GM20000 (cell line): ENCODE results near the gene ATP2A1.
"Not testable (repeated sequence)": the region's sequence is repeated elsewhere in the genome, so short reads cannot be mapped to it uniquely, and the experiment has no call there.

Source experiments
- DNase-seq: peaks from one replicate; pipeline ENCODE4 v3.0.0; 2012; ENCODE audit warnings: low spot score
- TF ChIP-seq, protein P1 (sequence below): IDR thresholded peaks from 2 replicates; pipeline ENCODE4 v1.5.1; 2012; ENCODE audit warnings: mild to moderate bottlenecking, control low read depth; ENCODE audit errors: extremely low read depth, missing control alignments

ATP2A1 gene

DNA sequence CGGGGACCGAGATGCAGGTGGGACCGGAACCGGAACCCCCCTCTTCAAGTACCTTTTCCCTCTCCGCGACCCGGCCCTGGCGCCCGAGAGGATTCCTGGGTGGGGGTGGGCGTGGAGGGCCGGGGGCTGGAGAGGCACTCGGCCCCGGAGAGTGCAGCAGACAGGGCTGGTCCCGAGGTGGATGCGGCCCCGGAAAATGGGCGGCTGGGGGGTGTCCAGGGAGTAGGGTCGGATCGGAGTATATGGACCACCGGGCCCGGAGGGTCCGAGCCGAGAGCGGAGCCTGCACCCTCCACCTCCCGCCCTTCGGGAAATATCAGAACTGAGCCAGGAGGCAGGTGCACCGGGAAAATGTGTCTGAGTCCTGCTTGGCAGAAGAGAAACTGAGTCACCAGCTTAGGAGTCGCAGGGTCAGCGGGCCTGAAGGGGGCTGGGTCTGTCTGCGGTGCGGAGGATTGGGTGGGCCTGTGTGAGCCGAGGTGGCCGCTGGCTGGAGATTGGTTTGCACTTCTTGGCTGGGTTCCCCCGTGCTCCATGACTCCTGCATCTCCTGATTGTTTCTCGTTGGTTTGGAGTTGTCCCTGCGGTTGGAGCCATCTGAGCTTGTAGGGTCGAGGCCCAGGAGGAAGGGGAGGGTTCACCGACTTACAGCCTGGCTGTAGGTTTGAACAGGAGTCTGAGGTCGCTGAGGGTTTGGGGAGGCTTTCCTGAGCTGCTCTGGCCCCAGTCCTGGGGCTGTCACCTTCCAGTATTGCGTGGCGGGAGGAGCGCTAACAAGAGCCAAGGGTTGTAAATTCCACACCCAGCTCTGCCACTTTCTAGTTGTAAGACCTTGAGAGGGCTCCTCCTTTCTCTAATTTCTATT, 14.1 kb upstream of the ATP2A1 start:
- TF ChIP-seq, protein P1, sequence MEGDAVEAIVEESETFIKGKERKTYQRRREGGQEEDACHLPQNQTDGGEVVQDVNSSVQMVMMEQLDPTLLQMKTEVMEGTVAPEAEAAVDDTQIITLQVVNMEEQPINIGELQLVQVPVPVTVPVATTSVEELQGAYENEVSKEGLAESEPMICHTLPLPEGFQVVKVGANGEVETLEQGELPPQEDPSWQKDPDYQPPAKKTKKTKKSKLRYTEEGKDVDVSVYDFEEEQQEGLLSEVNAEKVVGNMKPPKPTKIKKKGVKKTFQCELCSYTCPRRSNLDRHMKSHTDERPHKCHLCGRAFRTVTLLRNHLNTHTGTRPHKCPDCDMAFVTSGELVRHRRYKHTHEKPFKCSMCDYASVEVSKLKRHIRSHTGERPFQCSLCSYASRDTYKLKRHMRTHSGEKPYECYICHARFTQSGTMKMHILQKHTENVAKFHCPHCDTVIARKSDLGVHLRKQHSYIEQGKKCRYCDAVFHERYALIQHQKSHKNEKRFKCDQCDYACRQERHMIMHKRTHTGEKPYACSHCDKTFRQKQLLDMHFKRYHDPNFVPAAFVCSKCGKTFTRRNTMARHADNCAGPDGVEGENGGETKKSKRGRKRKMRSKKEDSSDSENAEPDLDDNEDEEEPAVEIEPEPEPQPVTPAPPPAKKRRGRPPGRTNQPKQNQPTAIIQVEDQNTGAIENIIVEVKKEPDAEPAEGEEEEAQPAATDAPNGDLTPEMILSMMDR = no peak
- DNase-seq = no peak

DNA sequence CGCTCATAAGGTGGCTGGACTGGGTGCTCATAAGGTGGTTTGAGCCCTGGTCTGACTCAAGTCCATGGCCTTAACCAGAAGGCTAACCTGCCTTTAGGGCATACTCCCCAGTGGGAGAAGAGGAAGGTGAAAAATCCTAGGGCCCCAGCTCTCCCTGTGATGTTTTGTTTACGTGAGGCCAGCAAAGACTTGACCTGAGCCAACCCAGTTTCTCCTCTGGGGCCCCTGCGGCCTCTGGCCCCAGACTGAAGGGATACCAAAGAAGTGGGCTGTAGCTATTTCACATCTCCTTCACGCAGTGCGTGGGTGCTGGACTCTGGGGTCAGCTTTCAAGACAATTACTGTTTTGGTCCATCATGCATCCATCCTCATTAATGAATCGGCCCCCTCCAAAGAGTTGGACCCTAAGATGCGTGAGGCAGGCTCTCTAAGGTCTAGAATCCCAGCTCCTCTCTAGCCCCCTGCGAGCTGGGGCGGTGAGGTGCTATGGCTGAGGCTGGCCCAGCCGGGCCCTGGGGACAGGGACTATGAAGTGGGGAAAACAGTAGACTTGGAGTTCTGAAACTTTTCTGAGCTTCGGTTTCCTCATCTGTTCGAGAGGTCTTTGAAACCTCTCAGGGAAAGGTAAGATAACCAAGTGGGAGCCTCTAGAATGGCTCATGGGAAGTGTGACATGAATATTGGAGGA, 13.1 kb upstream of the ATP2A1 start:
- DNase-seq = no peak
- TF ChIP-seq, protein P1 = no peak

DNA sequence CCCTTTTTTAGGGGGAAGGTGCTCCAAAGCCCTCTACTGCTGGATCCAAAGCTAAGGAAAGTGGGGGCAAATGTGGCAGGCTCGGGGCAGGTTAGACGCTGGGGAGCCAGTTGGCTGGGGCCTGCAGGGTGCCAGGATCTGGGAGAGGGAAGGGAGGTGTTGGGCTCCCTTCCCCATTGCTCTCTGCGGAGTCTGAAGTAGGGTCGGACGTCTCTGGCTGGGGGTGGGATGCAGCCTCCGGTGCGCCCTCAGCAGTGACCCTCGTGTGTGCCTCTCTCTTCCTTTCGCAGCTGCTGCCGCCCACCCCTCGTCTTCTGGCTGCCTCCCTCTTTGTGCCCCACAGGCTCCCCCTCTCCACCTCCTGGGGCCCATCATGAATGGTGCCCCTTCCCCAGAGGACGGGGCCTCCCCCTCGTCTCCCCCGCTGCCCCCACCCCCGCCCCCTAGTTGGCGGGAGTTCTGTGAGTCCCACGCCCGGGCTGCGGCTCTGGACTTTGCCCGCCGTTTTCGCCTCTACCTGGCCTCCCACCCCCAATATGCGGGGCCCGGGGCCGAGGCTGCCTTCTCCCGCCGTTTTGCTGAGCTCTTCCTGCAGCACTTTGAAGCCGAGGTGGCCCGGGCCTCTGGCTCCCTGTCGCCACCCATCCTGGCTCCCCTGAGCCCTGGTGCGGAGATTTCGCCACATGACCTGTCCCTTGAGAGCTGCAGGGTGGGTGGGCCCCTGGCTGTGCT, 12.4 kb upstream of the ATP2A1 start:
- DNase-seq = no peak
- TF ChIP-seq, protein P1 = no peak

DNA sequence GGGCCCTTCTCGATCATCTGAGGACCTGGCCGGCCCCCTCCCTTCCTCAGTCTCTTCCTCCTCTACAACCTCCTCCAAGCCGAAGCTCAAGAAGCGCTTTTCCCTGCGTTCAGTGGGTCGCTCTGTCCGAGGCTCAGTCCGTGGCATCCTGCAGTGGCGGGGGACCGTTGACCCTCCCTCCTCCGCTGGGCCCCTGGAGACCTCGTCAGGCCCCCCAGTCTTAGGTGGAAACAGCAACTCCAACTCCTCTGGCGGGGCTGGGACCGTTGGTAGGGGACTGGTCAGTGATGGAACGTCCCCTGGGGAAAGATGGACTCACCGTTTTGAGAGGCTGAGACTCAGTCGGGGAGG, 11.9 kb upstream of the ATP2A1 start:
- TF ChIP-seq, protein P1 = no peak

DNA sequence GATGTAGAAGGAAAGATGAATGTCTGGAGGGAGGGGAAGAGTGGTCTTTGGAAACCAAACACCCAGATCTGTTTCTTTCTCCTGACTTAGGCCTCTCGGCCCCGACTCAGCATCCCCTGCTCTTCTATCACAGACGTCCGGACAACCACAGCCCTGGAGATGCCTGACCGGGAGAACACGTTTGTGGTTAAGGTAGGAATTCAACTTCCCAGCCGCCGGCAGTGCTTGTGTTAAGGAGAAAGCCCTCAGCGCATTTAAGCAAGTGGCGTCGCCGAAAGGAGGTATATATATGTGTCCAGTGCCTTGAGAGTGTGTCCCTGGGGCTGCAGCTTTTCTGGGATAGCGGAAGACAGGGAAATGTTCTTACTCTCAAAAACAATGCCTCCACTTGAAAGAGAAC, 11.0 kb upstream of the ATP2A1 start:
- TF ChIP-seq, protein P1 = no peak

More for the DNA sequence above, 11.9 kb upstream of the ATP2A1 start:
- DNase-seq = no peak

DNA sequence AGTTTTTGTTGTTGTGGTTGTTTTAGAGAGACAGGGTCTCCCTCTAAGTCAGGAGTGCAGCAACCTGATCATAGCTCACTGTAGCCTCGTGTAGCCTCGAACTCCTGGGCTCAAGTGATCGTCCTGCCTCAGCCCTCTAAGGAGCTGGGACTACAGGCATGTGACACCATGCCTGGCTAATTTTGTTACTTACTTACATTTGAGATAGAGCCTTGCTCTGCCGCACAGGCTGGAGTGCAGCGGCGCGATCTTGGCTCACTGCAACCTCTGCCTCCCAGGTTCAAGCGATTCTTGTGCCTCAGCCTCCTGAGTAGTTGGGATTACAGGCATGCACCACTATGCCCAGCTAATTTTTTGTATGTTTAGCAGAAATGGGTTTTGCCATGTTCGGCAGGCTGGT, 10.6 kb upstream of the ATP2A1 start:
- not testable (repeated sequence) for DNase-seq

More for the DNA sequence above, 11.0 kb upstream of the ATP2A1 start:
- no peak for DNase-seq

DNA sequence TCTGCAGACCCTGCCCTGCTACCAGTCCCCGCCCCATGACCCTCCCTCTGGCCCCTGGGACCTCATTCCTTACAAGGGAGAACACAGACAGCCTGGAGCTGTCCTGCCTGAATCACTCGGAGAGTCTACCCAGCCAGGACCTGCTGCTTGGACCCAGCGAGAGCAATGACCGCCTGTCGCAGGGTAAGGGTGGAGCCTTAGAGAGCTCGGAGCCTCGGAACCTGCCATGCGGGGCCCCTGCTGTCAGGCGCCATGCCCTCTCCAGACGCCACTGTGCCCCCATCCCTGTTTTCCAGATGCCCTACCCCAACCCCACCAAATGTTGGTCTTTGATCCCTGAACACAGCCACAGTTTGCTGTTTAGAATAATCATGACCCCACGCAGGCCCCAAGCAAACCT, 9.1 kb upstream of the ATP2A1 start:
- TF ChIP-seq, protein P1 = no peak

More for the DNA sequence above, 9.1 kb upstream of the ATP2A1 start:
- DNase-seq = no peak
